ENCODE measurements around the gene TP63.
"Not testable (repeated sequence)": the region's sequence is repeated elsewhere in the genome, so short reads cannot be mapped to it uniquely, and the experiment has no call there.

TP63 gene
- 0 to 0.54 (median 0.18) reads per million in 4 experiments for total RNA-seq

DNA sequence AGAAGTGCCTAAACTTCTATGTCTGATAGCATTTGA is at the start of gene TP63:
Gene TP63, plus strand, starts transcription at position 17 of the 36 bp plus-strand sequence. CDS start 127 bp downstream, outside the sequence.
- no peak for DNase-seq

DNA sequence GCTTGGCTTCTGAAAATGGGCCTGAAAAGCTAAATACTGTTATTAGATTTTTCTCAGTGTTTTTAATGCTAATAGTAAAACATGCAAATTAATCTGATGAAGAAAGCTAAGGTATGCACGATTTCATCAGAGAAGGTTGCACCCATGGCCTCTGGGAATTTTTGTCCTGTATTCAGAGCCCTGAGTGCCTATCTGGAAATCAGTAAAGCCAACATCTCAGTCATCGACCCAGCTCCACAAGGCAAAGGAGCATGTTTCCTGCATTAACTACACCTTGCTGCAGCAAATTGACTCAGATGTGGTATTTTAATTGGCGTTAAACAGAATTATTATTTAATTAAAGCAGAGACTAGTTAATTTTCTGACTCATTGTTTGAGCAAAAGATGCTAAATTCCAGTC is 49.0 kb upstream of the TP63 start:
- DNase-seq = no peak

- DNase-seq = no peak
Measured at GRCh38 chr3:189584645-189585044, 46.5 kb upstream of the TP63 start.

DNA sequence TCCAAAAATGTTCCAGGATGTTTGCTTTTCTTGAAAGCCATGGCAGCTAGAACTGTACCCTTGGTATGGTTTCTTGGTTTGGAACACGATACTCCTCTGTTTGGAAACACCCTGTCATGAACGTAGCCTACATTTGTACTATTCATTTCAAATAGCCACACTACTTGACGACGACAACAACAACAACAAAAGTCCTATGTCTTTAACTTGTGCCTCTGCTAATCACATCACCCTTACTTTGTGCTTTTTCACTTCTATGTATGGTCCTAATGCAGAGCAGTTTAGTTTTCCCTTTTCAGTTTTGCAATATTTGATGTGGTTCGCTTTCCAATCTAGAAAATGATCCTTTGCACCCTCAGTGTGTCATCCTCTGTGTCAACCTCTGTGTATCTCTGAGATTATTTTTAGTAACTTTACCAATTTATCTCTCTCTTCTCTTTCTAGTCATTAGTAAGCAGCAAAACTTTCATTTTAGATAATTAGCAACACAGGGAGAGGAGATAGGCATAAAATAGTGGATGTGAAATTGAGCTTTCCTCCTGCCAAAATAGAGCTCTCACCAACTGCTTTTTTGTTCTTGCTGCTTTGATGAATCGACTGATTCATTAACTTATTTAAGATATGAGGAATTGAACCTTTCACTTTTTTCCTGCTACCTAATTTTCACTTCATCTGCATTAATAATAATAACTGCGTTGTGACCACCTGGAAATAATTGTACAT is 44.1 kb upstream of the TP63 start:
- DNase-seq = no peak

- no peak for DNase-seq
Measured at GRCh38 chr3:189587664-189588040, 43.5 kb upstream of the TP63 start.

- no peak for DNase-seq
Measured at GRCh38 chr3:189588070-189588469, 43.1 kb upstream of the TP63 start.

GRCh38 chr3:189588475-189589178 is 42.6 kb upstream of the TP63 start:
- no peak for DNase-seq

DNA sequence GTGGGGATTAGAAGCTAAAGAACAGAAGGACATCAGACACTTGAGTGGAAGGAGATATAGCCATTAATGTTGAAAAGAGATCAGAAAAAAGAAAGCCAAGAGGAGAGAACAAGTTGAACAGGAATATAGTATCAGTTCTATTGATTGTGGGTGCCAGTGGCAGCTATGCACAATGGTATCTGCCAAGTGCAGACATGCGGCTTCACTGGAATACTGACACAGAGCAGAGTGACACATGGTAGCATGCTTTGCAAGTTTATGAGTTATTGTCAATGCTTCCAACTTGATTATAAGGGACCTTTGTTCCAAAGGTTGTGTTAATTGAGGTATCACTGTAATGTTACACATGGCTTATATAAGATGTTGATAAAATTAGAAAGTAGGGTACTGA is 42.0 kb upstream of the TP63 start:
- DNase-seq = no peak

GRCh38 chr3:189590223-189590622 is 41.0 kb upstream of the TP63 start:
- DNase-seq = no peak

DNA sequence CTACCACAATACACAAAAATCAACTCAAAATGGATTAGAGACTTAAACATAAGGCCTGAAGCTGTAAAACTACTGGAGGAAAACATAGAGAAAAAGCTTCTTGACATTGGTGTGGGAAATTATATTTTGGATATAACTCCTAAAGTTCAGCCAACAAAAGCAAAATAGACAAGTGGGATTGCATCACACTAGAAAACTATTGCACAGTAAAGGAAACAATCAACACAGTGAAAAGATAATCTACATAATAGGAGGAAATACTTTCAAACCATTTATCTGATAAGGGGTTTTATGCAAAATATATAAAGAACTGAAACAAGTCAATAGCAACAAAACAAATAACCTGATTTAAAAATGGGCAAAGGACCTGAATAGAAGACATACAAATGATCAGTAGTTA is 37.6 kb upstream of the TP63 start:
- DNase-seq = no peak

- DNase-seq = not testable (repeated sequence)
Measured at GRCh38 chr3:189596078-189596979, 34.9 kb upstream of the TP63 start.

DNA sequence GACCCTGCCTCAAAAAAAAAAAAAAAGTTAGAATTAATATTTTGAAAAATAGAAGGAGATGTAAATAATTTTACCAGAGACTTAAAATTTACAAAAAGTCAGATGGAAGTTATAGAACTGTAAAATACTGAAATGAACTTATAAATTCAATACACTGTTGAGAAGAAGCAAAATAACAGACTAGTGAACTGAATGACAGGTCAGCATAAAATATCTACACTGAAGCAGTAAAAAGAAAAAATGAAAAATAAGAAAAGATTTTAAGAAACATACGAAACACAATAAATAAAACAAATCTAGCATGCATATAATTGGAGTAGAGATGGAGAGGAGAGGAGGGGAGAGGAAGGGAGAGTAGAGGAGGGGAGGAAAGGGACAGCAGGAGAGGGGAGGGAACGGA is 33.3 kb upstream of the TP63 start:
- DNase-seq = no peak

- no peak for DNase-seq
Measured at GRCh38 chr3:189598530-189599225, 32.5 kb upstream of the TP63 start.

GRCh38 chr3:189602471-189602870 is 28.7 kb upstream of the TP63 start:
- DNase-seq = no peak

DNA sequence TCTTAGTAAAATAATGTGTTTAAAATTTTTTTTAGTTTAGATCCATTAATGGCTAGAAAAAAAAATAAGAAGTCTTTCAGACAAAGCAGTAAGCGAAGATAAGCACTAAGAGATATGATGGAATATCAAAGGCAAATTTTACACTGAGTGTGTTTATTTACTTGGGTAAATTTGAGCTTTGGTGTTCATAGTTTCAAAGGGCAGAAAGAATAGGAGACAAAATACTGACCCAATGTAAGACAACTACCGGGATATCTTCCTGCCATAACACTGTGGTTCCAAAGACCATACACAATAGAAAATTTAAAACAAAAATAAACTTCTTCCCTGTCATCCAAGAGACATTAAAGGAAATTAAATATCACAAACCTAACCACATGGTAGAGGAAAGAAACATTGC is 25.5 kb upstream of the TP63 start:
- no peak for DNase-seq

GRCh38 chr3:189606774-189607173 is 24.4 kb upstream of the TP63 start:
- DNase-seq = no peak

DNA sequence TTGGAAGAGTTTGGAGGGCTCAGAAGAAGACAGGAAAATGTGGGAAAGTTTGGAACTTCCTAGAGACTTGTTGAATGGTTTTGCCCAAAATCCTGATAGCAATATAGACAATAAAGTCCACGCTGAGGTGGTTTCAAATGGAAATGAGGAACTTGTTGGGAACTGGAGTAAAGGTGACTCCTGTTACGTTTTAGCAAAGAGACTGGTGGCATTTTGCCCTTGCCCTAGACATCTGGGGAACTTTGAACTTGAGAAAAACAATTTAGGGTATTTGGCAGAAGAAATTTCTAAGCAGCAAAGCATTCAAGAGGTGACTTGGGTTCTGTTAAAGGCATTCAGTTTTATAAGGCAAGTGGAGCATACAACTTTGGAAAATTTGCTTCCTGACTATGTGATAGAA is 18.5 kb upstream of the TP63 start:
- DNase-seq = not testable (repeated sequence)

DNA sequence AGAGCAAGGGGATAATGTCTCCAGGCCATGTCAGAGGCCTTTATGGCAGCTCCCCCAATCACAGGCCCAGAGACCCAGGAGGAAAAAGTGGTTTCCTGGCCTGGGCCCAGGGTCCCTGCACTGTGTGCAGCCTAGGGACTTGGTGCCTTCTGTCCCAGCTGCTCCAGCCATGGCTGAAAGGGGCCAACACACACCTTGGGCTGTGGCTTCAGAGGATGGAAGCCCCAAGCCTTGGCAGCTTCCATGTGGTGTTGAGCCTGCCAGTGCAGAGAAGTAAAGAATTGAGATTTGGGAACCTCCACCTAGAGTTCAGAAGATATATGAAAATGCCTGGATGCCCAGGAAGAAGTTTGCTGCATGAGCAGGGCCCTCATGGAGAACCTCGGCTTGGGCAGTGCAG is 18.1 kb upstream of the TP63 start:
- DNase-seq = no peak

- DNase-seq = no peak
Measured at GRCh38 chr3:189621948-189622603, 9.1 kb upstream of the TP63 start.

GRCh38 chr3:189622629-189623028 is 8.6 kb upstream of the TP63 start:
- DNase-seq = no peak

GRCh38 chr3:189624130-189624529 is 7.1 kb upstream of the TP63 start:
- DNase-seq = no peak

DNA sequence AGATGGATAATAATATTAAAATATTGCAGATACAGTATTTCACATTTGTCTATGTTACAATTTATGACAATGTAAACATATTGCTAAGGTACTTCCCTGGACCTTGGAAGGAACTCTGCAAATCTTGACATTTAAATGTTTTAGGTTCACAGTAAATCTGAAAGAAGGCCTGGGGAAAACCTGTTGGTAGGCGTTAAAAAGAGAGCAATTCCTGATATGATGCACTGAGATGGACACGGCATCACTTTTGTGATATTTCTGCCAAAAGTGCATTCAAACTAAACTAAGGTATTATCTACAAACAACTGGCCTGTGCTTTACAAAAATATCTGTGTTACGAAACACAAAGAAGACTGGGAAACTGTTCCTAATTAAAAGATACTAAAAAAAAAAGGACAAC is 6.1 kb upstream of the TP63 start:
- no peak for DNase-seq

GRCh38 chr3:189625572-189625971 is 5.6 kb upstream of the TP63 start:
- no peak for DNase-seq
